Measurements from ENCODE around the gene CNTN1. TPM values are rescaled to one million over a fixed set of nuclear protein-coding genes. Genes with fewer than 3 reads are reported as not detected.

Gene CNTN1
- total and polyA plus RNA-seq, 10 of the 15 experiments (the other 5 are each of a cell fraction or from before 2014, with no cell fraction given) = 0.06 to 0.14 TPM; not detected in 8

DNA sequence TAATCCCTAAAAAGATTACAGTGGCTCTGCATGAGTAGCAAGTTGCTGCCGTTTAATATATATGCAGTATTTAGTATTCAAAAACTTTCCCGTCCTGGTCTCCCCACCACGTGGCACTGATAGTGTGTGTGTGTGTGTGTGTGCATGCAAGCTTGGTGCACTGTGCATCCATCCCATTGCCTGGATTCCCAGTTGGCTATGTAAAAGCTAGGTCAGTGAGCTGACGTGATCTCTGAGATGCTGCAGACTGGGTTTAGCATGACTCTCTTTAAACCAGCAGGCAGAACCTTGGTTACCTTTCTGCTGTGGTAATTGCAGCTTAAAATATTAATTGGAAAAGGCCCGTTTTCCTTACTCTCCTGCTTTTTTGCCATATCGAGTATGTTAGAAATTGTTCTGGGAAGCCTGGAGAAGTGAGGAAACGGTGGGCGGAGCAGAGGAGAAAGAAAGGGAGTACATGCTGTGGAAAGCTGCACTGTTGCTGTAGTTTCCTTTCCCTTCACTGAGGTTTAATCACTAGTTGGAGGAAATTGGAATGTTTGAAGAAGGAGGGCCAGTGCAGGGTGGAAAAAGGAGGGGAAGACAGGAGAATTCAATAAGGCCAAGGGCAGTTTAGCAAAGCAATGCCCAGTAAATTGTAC lies 4.0 kb upstream of the CNTN1 start:
- no peaks in the 10 kb centered on the region for H3K36me3 ChIP-seq (ENCODE audit: control insufficient read depth in 2 of 2, insufficient read depth in 2 of 2, low read length in 1 of 2)
- in situ Hi-C loops (cut with MboI) (no loop called here), intact Hi-C loops (cut with micrococcal nuclease; ENCODE audit: unreplicated experiment) (no loop called here)
- H2AFZ ChIP-seq (ENCODE audit: control insufficient read depth, low read depth, low read length) = no peak overlapping the region
- SMC1A ChIA-PET (ENCODE audit: uncharacterized antibody, unreplicated experiment) = no interaction called here
- DNase-seq (ENCODE audit: low read depth, low spot score) (no peak), FAIRE-seq (no peak), ATAC-seq (no peak)
- no peak overlapping the region for H3K4me2 ChIP-seq (ENCODE audit: control insufficient read depth, insufficient read depth)
- H3K9me3 ChIP-seq (replicated peaks; ENCODE audit: control insufficient read depth, insufficient read depth, low read length) = no peaks in the 10 kb centered on the region
- no peaks in the 10 kb centered on the region for H4K20me1 ChIP-seq (ENCODE audit: control insufficient read depth, insufficient read depth)
- H3K27ac ChIP-seq (ENCODE audit: control insufficient read depth, insufficient read depth) = no peak overlapping the region
- CTCF ChIA-PET = no interaction called here
- H3K79me2 ChIP-seq (ENCODE audit: control insufficient read depth, insufficient read depth, low read length) = no peaks in the 10 kb centered on the region
- H3K27me3 ChIP-seq (replicated peaks in 1 of 2; ENCODE audit: control insufficient read depth in 2 of 2, insufficient read depth in 2 of 2, low read length in 1 of 2) = peaks cover 4 to 5% of the 10 kb centered on the region in 2 experiments; a peak in 3 of 4 replicates
- TF ChIP-seq TCF12 (IDR thresholded peaks at IDR 0.05; ENCODE audit: low read depth, low read length) (no peak), POLR2A (IDR thresholded peaks at IDR 0.05; ENCODE audit: low read depth, low read length) (no peak), SREBF2 (IDR thresholded peaks at IDR 0.05; ENCODE audit: low read length) (no peak), STAT1 (conservative IDR thresholded peaks at IDR 0.05) (no peak), LARP7 (IDR thresholded peaks at IDR 0.05) (no peak), EZH2 (IDR thresholded peaks at IDR 0.05; ENCODE audit: borderline replicate concordance, control insufficient read depth, low read depth, low read length) (no peak), TBL1XR1 (IDR thresholded peaks at IDR 0.05; ENCODE audit: low read depth, low read length) (no peak), GATAD2B (conservative IDR thresholded peaks at IDR 0.05; ENCODE audit: low read depth) (no peak), BRCA1 (IDR thresholded peaks at IDR 0.05; ENCODE audit: low read depth, low read length) (no peak), MEF2A (IDR thresholded peaks at IDR 0.05; ENCODE audit: insufficient read depth, low read depth, low read length) (no peak), SIN3A (IDR thresholded peaks at IDR 0.05; ENCODE audit: low read depth, low read length) (no peak), KLF5 (IDR thresholded peaks at IDR 0.05; ENCODE audit: partially characterized antibody) (no peak)
- TF ChIP-seq, protein P1, sequence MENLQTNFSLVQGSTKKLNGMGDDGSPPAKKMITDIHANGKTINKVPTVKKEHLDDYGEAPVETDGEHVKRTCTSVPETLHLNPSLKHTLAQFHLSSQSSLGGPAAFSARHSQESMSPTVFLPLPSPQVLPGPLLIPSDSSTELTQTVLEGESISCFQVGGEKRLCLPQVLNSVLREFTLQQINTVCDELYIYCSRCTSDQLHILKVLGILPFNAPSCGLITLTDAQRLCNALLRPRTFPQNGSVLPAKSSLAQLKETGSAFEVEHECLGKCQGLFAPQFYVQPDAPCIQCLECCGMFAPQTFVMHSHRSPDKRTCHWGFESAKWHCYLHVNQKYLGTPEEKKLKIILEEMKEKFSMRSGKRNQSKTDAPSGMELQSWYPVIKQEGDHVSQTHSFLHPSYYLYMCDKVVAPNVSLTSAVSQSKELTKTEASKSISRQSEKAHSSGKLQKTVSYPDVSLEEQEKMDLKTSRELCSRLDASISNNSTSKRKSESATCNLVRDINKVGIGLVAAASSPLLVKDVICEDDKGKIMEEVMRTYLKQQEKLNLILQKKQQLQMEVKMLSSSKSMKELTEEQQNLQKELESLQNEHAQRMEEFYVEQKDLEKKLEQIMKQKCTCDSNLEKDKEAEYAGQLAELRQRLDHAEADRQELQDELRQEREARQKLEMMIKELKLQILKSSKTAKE (IDR thresholded peaks at IDR 0.05; ENCODE audit: low read depth, poor library complexity, severe bottlenecking) = no peak
- POLR2A ChIA-PET = no interaction called here
- H3K4me3 ChIP-seq = no peak overlapping the region
- RAD21 ChIA-PET (ENCODE audit: unreplicated experiment) = no interaction called here
- BruUV-seq (replicated peaks) = no TSS peak
- no peak overlapping the region for H3K9ac ChIP-seq (ENCODE audit: control insufficient read depth, insufficient read depth, low read length)
- 21% methylated on average over 8 of the region's 8 CpGs for WGBS (ENCODE audit: insufficient coverage, insufficient replicate concordance, low lambda C conversion rate, missing lambda C conversion rate)
- H3K4me1 ChIP-seq (ENCODE audit: control insufficient read depth, insufficient read depth, low read length) = no peaks in the 10 kb centered on the region
